HG03196 (cell line): ENCODE data around the gene AGO3.
A peak's percentile ranks its signal among the peaks of the same experiment; 100 is the strongest.
"Not testable (repeated sequence)": the region's sequence is repeated elsewhere in the genome, so short reads cannot be mapped to it uniquely, and the experiment has no call there.

Experiments used
- ATAC-seq: cut with Tn5 transposase; IDR thresholded peaks from one replicate; pipeline ENCODE4 v1.9.1; 2021; ENCODE audit not compliant: unreplicated experiment

AGO3 gene

DNA sequence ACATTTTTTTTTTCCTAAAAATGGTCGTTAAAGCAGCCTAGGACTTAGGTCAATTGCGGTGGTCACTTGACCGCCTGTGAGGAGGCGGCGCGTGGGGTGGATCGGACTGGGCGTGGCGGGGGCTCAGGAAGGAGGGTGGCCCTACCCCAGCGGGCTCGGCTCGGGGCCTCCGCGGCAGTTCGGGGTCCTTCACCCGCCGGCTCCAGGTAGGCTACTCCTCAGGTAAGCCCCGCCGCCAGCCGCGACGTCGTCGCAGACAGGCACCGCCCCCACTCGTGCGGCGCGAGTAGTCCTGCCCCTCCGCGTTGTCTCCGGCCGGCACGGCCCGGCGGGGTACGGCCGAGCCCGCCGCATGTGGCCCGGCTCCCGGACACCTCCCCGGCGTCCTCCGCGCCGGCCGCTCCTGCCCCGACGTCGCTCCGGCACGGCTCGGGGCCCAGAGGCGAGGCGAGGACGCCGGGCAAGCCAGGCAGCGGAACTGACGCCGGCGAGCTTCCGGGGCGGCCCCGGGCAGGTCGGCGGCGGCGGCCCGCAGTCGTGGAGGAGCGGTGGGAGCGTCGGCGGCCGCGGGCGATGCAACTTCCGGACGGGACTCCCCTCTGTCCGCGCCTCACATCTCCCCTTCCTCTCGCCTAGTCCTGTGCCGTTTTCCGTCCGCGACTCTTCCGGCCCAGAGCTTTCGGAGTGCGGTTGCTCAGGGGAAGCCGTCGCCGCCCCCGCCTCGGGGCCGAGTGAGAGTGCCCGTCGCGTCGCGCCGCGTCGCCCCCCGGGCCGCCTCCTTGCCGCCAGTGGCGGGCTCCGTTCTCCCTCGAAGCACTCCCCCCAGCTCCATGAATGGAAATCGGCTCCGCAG lies at the start of gene AGO3:
Gene AGO3, plus strand, starts transcription at position 513 of the 853 bp plus-strand sequence. Its CDS starts 322 bp downstream, at position 835.
- ATAC-seq: peak; percentile 74

DNA sequence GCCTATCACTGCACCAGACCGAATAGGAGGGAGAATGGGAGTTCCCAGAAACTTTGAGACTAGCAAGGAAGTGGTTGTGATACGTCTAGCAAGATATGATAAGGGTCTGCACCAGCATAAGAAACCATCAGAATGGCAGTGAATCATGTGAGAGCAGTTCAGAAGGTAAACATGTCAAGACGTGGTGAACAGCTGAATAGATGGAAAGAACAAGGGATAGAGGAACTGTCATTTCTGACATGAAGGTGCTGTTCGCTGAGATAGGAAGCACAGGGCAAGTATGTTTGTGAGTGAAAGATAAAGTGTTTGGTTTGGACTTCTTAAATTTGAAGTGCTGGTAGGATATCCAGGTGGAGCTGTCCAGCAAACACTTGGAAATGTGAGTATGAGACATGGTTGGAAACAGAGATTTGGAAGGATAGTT lies 49.0 kb upstream of the AGO3 start:
- no peak for ATAC-seq

DNA sequence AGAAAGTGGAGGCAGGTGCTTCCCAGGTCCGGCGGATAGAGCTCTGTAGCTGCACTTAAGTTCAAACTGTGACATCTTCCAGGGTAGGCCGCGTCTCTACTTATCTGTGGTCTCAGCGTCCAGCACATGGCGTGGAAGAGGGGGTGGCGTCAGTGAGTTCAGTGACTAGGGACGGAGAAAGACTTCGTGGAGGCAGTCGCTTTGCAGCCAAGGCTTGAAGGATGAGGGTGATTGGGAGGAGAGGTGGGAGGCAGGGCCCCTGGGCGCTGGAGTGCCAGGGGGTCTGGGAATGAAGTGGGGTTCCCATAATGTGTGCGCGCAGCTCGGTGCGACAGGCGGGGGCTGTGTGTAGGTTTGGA lies 48.3 kb upstream of the AGO3 start:
- ATAC-seq: no peak

DNA sequence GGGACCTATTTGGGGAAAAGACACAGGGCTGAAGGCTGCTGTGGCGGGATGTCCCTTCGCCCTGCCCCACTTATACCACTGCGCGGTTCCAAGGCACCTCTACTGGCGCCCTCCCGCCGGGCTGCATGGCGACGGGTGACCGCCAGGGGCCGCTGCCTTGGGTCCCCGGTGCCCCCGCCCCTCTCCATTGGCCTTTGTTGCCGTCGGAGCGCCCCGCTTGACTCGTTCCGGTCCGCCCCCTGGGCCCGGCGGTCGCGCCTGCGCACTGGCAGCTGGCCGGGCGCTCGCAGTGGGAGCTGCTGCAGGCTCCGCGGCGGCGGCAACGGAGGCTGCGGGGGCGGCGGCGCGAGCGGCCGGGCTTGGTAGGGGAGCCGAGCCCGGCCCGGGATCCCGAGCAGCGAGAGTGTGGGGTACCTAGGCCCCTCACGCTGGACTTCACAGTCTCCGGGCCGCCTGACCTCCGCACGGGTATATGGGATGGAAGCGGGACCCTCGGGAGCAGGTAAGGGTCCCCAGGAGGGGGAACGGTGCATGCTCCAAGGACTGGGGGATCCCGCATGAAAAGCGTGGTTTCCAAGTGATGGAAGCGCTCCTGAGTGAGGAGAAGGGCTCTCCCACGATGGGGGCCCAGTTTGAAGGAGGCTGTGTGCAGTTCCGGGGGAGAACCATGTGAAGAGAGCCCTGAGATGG lies 47.8 kb upstream of the AGO3 start, which contains the start of gene AGO1:
Gene AGO1, plus strand, starts transcription at position 265 of the 690 bp plus-strand sequence. Its CDS starts 213 bp downstream, at position 478.
- ATAC-seq: peak; percentile 90

DNA sequence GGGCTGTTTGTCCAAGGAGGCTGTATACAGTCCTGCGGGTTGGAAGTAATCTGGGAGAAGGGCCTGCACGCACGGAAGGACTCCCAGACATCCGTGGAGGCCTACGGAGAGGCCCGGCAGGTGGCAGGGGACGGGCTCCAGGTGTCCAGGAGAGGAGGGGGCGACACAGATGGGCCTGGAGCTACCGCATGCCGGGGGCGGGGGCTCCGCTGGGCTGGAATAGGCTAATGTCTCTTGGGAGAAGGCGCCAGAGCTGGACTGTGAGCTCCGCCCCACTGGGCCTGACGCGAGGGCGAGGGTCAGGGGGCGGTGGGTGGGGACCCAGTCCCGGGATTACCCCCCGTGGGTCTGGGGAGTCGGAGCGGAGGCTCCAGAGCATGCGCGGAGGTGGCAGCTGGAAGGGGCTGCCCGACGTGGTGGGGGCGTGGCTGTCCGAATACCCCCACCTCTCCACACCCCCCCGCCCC lies 47.2 kb upstream of the AGO3 start:
- ATAC-seq: no peak

DNA sequence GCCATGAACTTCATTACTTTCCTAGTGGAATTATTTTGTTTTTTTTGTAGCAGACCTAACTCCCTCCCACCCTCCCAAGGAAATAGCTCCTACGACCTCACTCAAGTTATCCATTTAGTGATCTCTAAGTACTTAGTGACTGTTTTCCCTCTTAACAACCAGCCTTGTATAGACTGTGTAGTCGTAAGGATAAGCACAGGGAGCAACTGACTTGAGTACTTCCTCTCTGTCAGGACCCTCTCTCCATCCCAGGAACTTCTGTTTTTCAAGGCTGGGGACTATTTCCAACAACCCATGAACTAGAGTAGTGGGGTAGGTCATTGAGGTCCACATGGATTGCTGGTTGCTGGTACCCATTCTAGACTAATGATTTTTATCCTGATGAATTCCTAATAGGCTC lies 46.0 kb upstream of the AGO3 start:
- no peak for ATAC-seq

DNA sequence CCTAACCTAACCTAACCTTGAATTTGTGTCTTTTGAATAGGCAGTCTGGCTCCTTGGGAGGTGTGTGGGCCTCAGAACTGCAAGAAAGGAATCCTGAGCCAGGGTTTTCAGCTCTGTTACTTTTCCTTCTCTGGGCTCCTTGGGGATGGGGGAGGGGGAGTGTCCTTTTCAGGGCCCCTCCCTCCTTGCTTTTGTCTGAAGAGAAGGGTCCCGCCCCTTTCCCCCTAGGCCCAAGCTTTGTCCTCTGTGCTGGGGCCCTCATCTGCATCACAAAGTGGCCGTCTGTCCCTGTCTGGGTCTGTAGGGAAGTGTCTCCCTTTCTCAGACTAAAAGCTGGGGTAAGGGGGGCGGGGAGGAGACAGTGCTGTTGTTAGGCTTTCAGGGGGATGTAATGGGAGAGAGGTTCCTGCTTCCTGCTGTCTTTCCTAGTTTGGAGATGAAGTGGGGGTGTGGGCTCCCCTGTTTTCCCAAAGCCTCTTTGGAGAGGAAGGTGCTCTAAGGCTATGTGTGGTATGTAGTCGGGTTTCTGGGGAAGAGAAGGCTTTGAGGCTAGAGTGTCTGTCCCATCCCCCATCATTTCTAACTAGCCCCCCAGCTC lies 44.8 kb upstream of the AGO3 start:
- no peak for ATAC-seq

DNA sequence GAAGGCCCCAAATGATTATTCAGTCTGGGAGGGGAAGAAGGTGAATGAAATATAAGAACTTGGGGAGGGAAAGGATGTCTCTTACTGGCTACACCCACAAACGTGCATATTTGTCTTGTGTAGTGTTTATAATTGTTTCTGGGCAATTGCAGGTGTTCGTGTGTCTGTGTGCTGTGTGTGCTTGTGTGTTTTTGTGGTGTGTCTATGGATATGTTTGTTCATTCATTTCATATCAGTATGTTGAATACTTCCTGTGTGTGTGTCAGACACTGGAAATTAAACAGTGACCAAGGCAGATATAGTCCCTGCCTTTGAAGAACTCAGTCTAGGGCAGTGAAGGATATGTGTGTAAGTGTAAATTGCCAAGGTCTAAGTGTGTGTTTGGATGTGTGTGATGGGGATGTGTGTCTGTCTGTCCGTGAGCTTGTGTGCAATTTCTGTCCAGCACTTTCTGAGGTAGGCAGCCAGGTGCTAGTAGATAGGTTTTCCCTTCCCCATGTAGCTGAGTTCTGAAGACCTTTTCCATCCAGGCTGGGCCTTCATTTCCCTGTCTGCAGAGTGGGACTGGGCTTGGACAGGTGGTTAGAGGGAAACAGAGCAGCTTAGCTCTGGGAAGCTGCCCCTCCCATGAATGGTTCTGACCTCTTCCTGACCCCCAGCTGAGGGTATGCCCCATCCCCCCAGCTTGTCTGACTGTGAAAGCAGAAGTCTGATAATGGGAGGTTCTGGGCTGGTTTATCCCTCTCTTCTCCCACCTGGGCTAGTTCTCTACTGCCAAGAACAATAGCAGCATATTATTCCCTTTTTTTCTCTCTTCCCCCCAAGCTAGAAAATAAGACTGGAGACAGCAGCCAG lies 44.1 kb upstream of the AGO3 start:
- ATAC-seq: no peak

DNA sequence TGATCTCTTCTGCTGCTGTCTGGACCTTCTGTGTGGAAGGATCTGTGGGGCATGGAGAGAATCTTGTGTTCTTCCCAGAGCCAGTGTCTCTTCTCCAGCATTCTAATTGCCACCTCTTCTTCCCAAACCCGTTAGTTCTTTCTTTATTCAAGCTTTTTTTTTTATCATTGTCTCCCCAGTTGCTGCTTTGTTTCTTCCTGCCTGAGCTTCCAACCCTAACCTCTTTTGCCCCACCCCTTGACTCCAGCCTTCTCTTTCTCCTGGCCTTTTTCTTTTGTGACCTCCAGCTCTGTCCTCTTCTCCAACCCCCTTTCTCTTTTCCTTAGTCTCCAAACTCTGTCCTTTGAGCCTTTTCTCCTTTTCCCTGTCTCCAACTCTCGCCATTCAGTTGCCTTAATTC lies 43.4 kb upstream of the AGO3 start:
- no peak for ATAC-seq

DNA sequence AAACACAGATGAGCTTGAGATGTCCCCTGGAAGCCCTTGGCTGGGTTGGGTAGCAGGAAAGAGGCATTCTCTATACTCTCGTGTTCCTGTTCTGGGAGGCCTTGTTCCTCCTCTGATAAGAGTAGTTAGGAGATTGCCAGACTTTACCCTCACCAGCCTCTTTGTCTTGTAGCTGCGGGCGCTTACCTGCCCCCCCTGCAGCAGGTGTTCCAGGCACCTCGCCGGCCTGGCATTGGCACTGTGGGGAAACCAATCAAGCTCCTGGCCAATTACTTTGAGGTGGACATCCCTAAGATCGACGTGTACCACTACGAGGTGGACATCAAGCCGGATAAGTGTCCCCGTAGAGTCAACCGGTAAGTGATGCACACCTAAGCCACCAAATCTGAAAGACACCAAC lies 42.6 kb upstream of the AGO3 start:
- no peak for ATAC-seq

DNA sequence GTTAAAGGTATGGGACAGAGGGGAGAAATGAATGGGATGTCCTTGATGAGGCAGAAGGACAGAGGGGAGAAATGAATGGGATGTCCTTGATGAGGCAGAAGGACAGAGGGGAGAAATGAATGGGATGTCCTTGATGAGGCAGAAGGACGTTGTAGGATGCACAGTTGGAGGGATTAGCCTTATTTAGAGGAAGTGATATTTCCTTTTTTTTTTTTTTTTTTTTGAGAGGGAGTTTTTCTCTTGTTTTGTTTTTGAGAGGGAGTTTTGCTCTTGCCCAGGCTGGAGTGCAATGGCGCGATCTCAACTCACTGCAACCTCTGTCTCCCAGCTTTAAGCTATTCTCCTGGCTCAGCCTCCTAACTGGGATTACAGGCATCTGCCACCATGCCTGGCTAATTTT lies 41.9 kb upstream of the AGO3 start:
- not testable (repeated sequence) for ATAC-seq

DNA sequence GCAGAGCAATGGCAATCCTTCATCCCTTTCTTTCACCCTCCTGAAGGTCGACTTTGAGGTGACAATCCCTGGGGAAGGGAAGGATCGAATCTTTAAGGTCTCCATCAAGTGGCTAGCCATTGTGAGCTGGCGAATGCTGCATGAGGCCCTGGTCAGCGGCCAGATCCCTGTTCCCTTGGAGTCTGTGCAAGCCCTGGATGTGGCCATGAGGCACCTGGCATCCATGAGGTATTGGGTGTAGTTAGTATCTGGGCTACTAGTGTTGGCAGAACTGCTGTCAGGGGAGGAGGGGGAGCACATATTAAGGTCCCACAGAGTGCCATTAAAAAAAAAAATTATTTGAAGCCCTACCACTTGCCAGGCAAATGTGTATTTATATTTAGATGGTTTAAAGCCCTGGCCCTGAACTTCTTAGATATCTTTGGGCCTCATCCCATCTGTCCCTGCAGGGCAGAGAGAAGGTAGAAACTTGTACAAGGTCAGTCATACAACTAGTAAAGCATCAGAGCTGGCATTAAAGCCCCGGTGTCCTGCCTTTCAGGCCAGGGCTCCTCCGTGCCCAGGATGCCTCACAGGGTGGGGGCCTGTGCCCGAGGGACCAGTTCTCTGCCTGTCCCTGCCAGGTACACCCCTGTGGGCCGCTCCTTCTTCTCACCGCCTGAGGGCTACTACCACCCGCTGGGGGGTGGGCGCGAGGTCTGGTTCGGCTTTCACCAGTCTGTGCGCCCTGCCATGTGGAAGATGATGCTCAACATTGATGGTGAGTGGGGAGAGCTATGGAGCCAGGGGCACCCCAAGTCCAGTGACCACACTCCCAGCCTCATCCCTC lies 37.6 kb upstream of the AGO3 start:
- no peak for ATAC-seq

DNA sequence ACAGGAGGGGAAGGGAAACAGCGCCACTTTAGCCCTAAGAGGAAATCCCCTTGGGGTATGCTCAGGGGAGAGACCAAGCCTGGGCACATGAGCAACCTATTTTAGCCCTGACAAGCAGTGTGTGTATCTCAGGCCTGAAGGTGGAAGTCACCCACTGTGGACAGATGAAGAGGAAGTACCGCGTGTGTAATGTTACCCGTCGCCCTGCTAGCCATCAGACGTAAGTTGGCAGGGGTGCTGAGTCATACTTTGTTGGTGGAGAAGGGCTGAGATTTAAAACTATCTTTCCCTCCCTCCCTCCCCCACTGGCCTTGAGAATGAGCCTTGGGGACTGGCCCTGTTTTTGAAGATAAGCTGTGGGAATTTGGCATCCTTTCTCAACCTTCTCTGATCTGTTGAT lies 36.7 kb upstream of the AGO3 start:
- peak; percentile 56 for ATAC-seq

DNA sequence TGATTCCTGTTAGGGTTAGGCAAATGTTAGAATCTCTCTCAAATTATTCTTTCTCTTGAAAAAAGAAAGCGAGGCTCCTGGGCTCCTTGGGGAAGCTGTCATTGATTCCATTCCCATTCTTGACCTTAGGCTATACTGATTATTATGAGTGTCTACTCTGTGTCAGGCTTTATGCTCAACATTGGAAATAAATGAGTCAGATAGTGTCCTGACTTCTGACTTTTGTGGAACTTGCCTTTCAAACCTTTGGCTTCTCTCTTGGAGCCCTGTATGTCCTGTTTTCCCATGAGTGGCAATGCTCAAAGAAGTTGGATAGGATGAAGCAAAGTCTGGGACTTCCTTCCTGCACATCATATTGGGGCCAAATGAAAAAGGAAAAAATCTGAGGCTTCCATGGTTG lies 36.2 kb upstream of the AGO3 start:
- ATAC-seq: no peak

DNA sequence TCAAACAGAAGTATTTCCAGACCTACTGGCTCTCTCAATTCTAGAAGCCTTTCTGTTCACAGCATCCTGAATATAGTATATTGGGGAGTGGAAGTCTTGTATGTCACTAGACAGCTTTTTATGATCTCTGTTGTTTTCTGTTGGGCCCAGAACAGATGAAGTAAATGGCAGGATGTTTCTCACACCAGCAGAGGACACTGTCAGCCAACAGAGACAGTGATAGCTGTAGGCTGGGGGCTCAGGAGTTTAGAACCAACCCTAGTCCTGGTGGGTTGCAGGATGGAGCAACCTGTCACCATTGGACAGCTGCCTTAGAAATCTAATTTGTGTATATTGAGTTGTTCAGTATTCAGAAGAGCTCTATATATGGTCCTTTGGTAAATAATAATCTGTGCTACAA lies 31.0 kb upstream of the AGO3 start:
- no peak for ATAC-seq

DNA sequence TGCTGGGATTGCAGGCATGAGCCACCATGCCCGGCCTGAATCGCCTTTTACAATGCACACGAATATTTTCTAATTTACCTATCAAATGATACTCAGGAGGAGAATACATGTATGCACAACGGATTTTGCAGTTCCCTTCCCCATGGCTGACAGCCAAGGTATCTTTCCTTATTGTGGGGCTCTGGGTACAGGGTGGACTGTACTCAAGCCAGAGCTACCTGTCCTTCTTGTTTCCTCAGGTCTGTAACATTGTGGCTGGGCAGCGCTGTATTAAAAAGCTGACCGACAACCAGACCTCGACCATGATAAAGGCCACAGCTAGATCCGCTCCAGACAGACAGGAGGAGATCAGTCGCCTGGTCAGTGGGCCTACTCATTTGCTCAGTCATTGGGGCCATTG lies 29.7 kb upstream of the AGO3 start:
- ATAC-seq: no peak

DNA sequence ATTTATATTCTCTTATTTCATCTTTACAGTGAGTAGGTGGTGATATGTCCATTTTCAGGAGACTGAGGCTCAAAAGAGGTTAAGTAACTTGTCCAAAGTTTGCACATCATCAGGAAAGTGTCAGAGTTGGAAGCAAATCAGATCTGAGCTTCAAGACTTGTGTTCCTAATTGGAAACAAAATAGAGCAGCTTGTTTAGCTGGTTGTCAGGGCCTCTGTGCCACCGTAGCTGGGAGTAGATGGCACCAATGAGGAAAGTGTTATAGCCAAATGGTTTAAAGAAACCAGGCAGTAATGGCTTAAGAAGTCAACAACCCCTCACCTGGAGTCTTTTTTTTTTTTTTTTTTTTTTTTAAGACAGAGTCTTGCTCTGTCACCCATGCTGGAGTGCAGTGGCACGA lies 28.2 kb upstream of the AGO3 start:
- ATAC-seq: no peak

DNA sequence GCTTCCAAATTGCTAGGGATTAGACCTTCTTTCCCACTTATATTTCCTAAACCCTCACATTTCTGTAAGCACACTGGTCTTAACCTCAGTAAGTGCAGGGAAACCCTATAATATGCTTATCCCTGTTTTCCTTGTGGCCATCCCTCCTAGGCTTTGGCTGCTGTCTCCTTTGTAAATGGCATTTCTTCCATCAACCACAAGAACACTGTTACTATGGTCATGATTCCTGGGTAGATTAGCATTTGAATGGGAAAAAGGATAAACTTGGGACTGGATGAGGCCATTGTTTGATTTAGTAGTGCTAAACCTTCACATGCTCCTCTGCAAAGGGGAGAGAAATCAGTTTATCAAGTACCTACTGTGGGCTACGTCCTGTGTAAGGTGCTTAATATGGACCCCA lies 16.2 kb upstream of the AGO3 start:
- no peak for ATAC-seq

DNA sequence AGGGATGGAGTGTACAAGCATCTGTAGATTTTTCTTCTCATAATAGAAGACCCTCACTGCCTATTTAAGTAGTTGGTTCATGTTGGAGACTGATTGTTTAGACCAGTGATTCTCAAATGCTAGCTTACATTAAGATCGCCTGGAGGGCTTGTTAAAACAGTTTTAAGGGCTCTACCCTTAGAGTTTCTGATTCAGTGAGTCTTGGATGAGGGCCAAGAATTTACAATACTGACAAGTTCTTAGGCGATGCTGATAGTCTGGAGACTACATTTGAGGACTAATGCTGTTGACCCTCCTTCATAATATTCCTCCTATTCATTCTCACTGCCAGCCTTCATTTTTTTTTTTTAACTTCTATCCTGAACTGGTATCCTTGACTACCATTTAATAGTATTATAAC lies 15.2 kb upstream of the AGO3 start:
- no peak for ATAC-seq

DNA sequence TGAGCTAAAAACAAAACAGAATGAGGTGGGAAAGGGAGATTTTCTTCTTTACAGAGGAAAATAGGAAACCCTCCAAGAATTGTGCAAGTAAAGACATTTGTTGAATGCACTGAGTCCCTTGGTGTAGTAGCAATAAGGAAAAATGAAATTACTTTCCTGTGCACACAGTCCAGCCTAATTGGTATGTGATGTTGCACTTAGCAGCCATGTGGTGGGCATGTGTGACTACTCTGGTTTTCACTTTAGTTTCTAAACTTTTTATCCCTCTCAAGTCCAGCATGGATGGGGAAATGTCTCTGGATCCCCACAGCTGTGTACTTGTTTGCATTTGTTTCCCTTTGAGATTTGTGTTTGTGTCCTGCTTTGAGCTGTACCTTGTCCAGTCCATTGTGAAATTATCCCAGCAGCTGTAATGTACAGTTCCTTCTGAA lies 7.1 kb upstream of the AGO3 start:
- ATAC-seq: no peak
